H1 (cell line): Measurements from ENCODE around the gene ATM. TPM values are rescaled to one million over a fixed set of nuclear protein-coding genes. Genes with fewer than 3 reads are reported as not detected.
"Not testable (repeated sequence)": the region's sequence is repeated elsewhere in the genome, so short reads cannot be mapped to it uniquely, and the experiment has no call there.

Experiments
- CTCF ChIA-PET: fragments of 300-600 bp; sonication (Branson Sonifier 250); formaldehyde crosslinking; loops from one replicate; lab custom pipeline; 2021; ENCODE audit not compliant: partially characterized antibody; lab: Charles Lee
- POLR2A ChIA-PET: fragments of 300-600 bp; sonication (Branson Sonifier 250); formaldehyde crosslinking; loops from one replicate; lab custom pipeline; 2021; ENCODE audit warnings: inconsistent platforms; ENCODE audit not compliant: partially characterized antibody; lab: Charles Lee
- DNase-seq, 2 experiments: peaks; one replicate each; pipeline versions ENCODE4 v3.0.0 to v3.0.0-alpha.2; 2010 to 2022; ENCODE audit warnings: low spot score in 2 of 2, low read depth in 1 of 2, mixed read lengths in 1 of 2
- FAIRE-seq: peaks from 2 replicates; lab custom pipeline; 2011; peaks lifted over from hg19 to GRCh38; lab: Jason Lieb, UNC
- H2AFZ ChIP-seq: 2 replicates; pipeline ENCODE4 v1.8.1; 2012; ENCODE audit warnings: low read length, inconsistent platforms
- H2AK5ac ChIP-seq: 2 replicates; pipeline ENCODE4 v1.6.1; 2013; ENCODE audit warnings: low read depth, low read length
- H2BK120ac ChIP-seq: replicated peaks from 2 replicates; pipeline ENCODE3; 2013; ENCODE audit warnings: low read depth, low read length, inconsistent platforms
- H2BK12ac ChIP-seq: 2 replicates; pipeline ENCODE4 v1.6.1; 2013; ENCODE audit warnings: low read depth, low read length
- H2BK15ac ChIP-seq: 2 replicates; pipeline ENCODE4 v1.6.1; 2013; ENCODE audit warnings: low read length
- H2BK20ac ChIP-seq: 2 replicates; pipeline ENCODE4 v1.6.1; 2013; ENCODE audit warnings: low read length
- H2BK5ac ChIP-seq: 2 replicates; pipeline ENCODE4 v1.6.1; 2013; ENCODE audit warnings: low read depth, low read length
- H3K14ac ChIP-seq: 2 replicates; pipeline ENCODE4 v1.6.1; 2013; ENCODE audit warnings: inconsistent platforms; ENCODE audit not compliant: insufficient read length
- H3K18ac ChIP-seq: 2 replicates; pipeline ENCODE4 v1.6.1; 2013; ENCODE audit warnings: low read length; ENCODE audit errors: extremely low read depth
- H3K23ac ChIP-seq: 2 replicates; pipeline ENCODE4 v1.6.1; 2013; ENCODE audit warnings: inconsistent platforms; ENCODE audit not compliant: insufficient read length
- H3K23me2 ChIP-seq: 2 replicates; pipeline ENCODE4 v1.6.1; 2013; ENCODE audit warnings: low read depth, low read length
- H3K27ac ChIP-seq: 2 replicates; pipeline ENCODE4 v1.6.1; 2011; ENCODE audit warnings: low read depth, low read length, inconsistent platforms
- H3K27me3 ChIP-seq, 4 experiments: replicated peaks in 1 of 4; 1 replicate in 1 of 4; 2 replicates in 3 of 4; pipeline versions ENCODE4 v1.6.1 to v1.8.1; 2011 to 2013; ENCODE audit warnings: low read length in 3 of 4, mild to moderate bottlenecking in 3 of 4, inconsistent platforms in 2 of 4, mixed read lengths in 2 of 4, moderate library complexity in 1 of 4; ENCODE audit not compliant: control insufficient read depth in 3 of 4, insufficient read depth in 3 of 4; ENCODE audit errors: extremely low read depth in 1 of 4
- H3K36me3 ChIP-seq, 4 experiments: 2 replicates each; pipeline versions ENCODE4 v1.6.1 to v1.8.1; 2011 to 2013; ENCODE audit warnings: mild to moderate bottlenecking in 4 of 4, low read length in 3 of 4, moderate library complexity in 2 of 4, control low read depth in 1 of 4, inconsistent platforms in 1 of 4; ENCODE audit not compliant: insufficient read depth in 4 of 4, control insufficient read depth in 2 of 4
- H3K4ac ChIP-seq: replicated peaks from 2 replicates; pipeline ENCODE3; 2013; ENCODE audit warnings: low read length, low read depth, mixed read lengths, inconsistent platforms; ENCODE audit not compliant: insufficient read length
- H3K4me1 ChIP-seq, 4 experiments: replicated peaks in 1 of 4; 1 replicate in 1 of 4; 2 replicates in 3 of 4; pipeline versions ENCODE4 v1.6.1 to v1.8.1; 2011 to 2013; ENCODE audit warnings: low read length in 3 of 4, inconsistent platforms in 2 of 4, mixed read lengths in 1 of 4; ENCODE audit not compliant: insufficient read depth in 4 of 4, control insufficient read depth in 3 of 4
- H3K4me2 ChIP-seq, 2 experiments: 2 replicates each; pipeline versions ENCODE4 v1.6.1 to v1.8.1; 2011 to 2013; ENCODE audit warnings: low read depth in 2 of 2, low read length in 2 of 2, control low read depth in 1 of 2, inconsistent platforms in 1 of 2, mild to moderate bottlenecking in 1 of 2; ENCODE audit not compliant: insufficient read depth in 1 of 2
- H3K4me3 ChIP-seq, 4 experiments: fragments of 200-600, 300-600 bp in 1 of 4; sonication (generic), shearing (Covaris generic), sonication (Bioruptor Twin) in 1 of 4; 2 replicates each; pipeline versions ENCODE4 v1.5.1 to v1.8.1; 2011 to 2016; ENCODE audit warnings: low read length in 4 of 4, low read depth in 3 of 4, control low read depth in 2 of 4, inconsistent platforms in 2 of 4, mild to moderate bottlenecking in 2 of 4, mixed read lengths in 1 of 4, moderate library complexity in 1 of 4; ENCODE audit not compliant: insufficient read depth in 2 of 4; ENCODE audit errors: extremely low read depth in 1 of 4
- H3K56ac ChIP-seq: replicated peaks from 2 replicates; pipeline ENCODE3; 2013; ENCODE audit warnings: low read depth, mild to moderate bottlenecking, mixed read lengths, low read length, inconsistent platforms; ENCODE audit not compliant: insufficient read length
- H3K79me1 ChIP-seq: 2 replicates; pipeline ENCODE4 v1.6.1; 2013; ENCODE audit warnings: low read depth, low read length, control low read depth
- H3K79me2 ChIP-seq, 2 experiments: 2 replicates each; pipeline versions ENCODE4 v1.6.1 to v1.8.1; 2012 to 2013; ENCODE audit warnings: low read length in 2 of 2, mild to moderate bottlenecking in 2 of 2, inconsistent platforms in 1 of 2; ENCODE audit not compliant: insufficient read depth in 2 of 2, control insufficient read depth in 1 of 2
- H3K9ac ChIP-seq, 4 experiments: replicated peaks in 1 of 4; 1 replicate in 1 of 4; 2 replicates in 3 of 4; pipeline versions ENCODE4 v1.6.1 to v1.8.1; 2011 to 2013; ENCODE audit warnings: low read depth in 3 of 4, low read length in 3 of 4, control low read depth in 2 of 4, mild to moderate bottlenecking in 2 of 4, moderate library complexity in 2 of 4, inconsistent platforms in 1 of 4; ENCODE audit errors: extremely low read depth in 1 of 4
- H3K9me3 ChIP-seq, 2 experiments: 2 replicates each; pipeline versions ENCODE4 v1.6.1 to v1.8.1; 2012 to 2013; ENCODE audit warnings: mild to moderate bottlenecking in 2 of 2, moderate library complexity in 2 of 2, control low read depth in 1 of 2, inconsistent platforms in 1 of 2, low read depth in 1 of 2, low read length in 1 of 2, mixed read lengths in 1 of 2; ENCODE audit not compliant: insufficient read depth in 2 of 2
- H4K20me1 ChIP-seq, 2 experiments: replicated peaks in 1 of 2; 2 replicates each; pipeline versions ENCODE3 to v1.8.1; 2011 to 2013; ENCODE audit warnings: inconsistent platforms in 2 of 2, low read length in 2 of 2, mild to moderate bottlenecking in 1 of 2; ENCODE audit not compliant: insufficient read depth in 2 of 2, control insufficient read depth in 1 of 2
- H4K5ac ChIP-seq: 2 replicates; pipeline ENCODE4 v1.6.1; 2013; ENCODE audit warnings: low read length, low read depth, mixed read lengths, inconsistent platforms; ENCODE audit not compliant: insufficient read length
- H4K8ac ChIP-seq: 2 replicates; pipeline ENCODE4 v1.8.0; 2013; ENCODE audit warnings: mild to moderate bottlenecking, moderate library complexity, low read length, inconsistent platforms; ENCODE audit not compliant: insufficient read depth; ENCODE audit errors: extremely low read depth
- H4K91ac ChIP-seq: replicated peaks from 2 replicates; pipeline ENCODE3; 2013; ENCODE audit warnings: low read length, mixed read lengths, inconsistent platforms; ENCODE audit not compliant: insufficient read length
- CTCF ChIP-seq, 3 experiments: IDR thresholded peaks; 1 replicate in 2 of 3; 2 replicates in 1 of 3; pipeline versions ENCODE4 v1.5.1 to v1.6.1; 2011; ENCODE audit warnings: low read length in 3 of 3, mild to moderate bottlenecking in 3 of 3, inconsistent platforms in 2 of 3, low read depth in 1 of 3, moderate library complexity in 1 of 3; ENCODE audit not compliant: insufficient read depth in 1 of 3; ENCODE audit errors: control extremely low read depth in 1 of 3
- RAD21 ChIP-seq, 2 experiments: IDR thresholded peaks in 1 of 2; conservative IDR thresholded peaks in 1 of 2; 2 replicates each; pipeline ENCODE4 v1.6.1; 2011; ENCODE audit warnings: low read depth in 2 of 2, low read length in 2 of 2, improper control_type of control experiment in 1 of 2, inconsistent platforms in 1 of 2, mild to moderate bottlenecking in 1 of 2, moderate library complexity in 1 of 2
- WGBS, 2 experiments: shearing (Covaris generic) in 1 of 2; methylation state at CpG; one replicate each; pipeline versions ENCODE4 v1.1.6 to v1.1.7; 2013 to 2015; ENCODE audit warnings: low lambda C conversion rate in 2 of 2, mixed read lengths in 2 of 2, inconsistent platforms in 1 of 2, low coverage in 1 of 2, missing lambda C conversion rate in 1 of 2; ENCODE audit not compliant: insufficient replicate concordance in 2 of 2, insufficient coverage in 1 of 2, insufficient read length in 1 of 2; ENCODE audit errors: extremely low coverage in 1 of 2, missing lambda C conversion rate in 1 of 2; 5-methylcytosine and 5-hydroxymethylcytosine counted together
- polyA plus RNA-seq, 7 experiments: library from polyadenylated mRNA; depleted of rRNA in 3 of 7; stranded (reverse) in 5 of 7; unstranded in 2 of 7; fragments of >200 nt in 5 of 7; fragments of 200-250 nt in 2 of 7; gene quantifications; 1 replicate in 5 of 7; 2 replicates in 1 of 7; 4 replicates in 1 of 7; pipeline versions ENCODE4 v1.2.1 to v1.2.3, GENCODE V29; 2011 to 2013; ENCODE audit warnings: missing spikeins in 2 of 7, mixed read lengths in 2 of 7
- total RNA-seq: library from RNA; stranded (reverse); fragmentation: NEBNext Ultra II Directional; extraction: Animal tissue kit (Norgen Biotek cat#: 25700); gene quantifications from 2 replicates; pipeline ENCODE4 v1.2.1, GENCODE V29; 2021

ATM gene
- total and polyA plus RNA-seq, 2 of the 8 experiments (the other 6 are each of a cell fraction or from before 2014, with no cell fraction given): 14.9 to 55.4 TPM

- H2BK15ac ChIP-seq, H3K4me3 ChIP-seq, H3K23me2 ChIP-seq, H4K8ac ChIP-seq, H2AFZ ChIP-seq, H3K23ac ChIP-seq, H3K56ac ChIP-seq, FAIRE-seq, H3K79me1 ChIP-seq, POLR2A ChIA-PET, H3K4me1 ChIP-seq, H3K79me2 ChIP-seq, H3K9me3 ChIP-seq, H2AK5ac ChIP-seq, H3K4ac ChIP-seq, H2BK5ac ChIP-seq, H4K5ac ChIP-seq, DNase-seq, H3K14ac ChIP-seq, H3K4me2 ChIP-seq, H4K91ac ChIP-seq, H2BK12ac ChIP-seq, H4K20me1 ChIP-seq, H3K27ac ChIP-seq, H3K27me3 ChIP-seq, H2BK120ac ChIP-seq, H2BK20ac ChIP-seq, CTCF ChIA-PET, H3K18ac ChIP-seq, H3K9ac ChIP-seq, H3K36me3 ChIP-seq: not testable (repeated sequence)
- WGBS, 2 experiments: 76% methylated on average over 2 of the region's 2 CpGs; no CpG with 5 or more reads in 1 of the 2 experiments
- TF ChIP-seq CTCF (IDR thresholded peaks at IDR 0.05; ENCODE audit: control extremely low read depth in 1 of 3, insufficient read depth in 1 of 3, low read depth in 1 of 3, low read length in 3 of 3) (peak in 2 of 3 experiments; percentile 26 to 32; a peak in 2 of 4 replicates), RAD21 (IDR thresholded peaks at IDR 0.05 in 1 of 2, conservative IDR thresholded peaks at IDR 0.05 in 1 of 2; ENCODE audit: low read depth in 2 of 2, low read length in 2 of 2) (peak; percentile 25 to 29; a peak in 3 of 4 replicates)
These were observed 194.7 kb downstream of the ATM start for GRCh38 chr11:108417551-108417950.
